ENCODE data around the gene GCLC. TPM values are rescaled to one million over a fixed set of nuclear protein-coding genes. Genes with fewer than 3 reads are reported as not detected.

GCLC gene
- total and polyA plus RNA-seq, 10 of the 15 experiments (the other 5 are each of a cell fraction or from before 2014, with no cell fraction given) = 6.5 to 23.6 (median 12.5) TPM

DNA sequence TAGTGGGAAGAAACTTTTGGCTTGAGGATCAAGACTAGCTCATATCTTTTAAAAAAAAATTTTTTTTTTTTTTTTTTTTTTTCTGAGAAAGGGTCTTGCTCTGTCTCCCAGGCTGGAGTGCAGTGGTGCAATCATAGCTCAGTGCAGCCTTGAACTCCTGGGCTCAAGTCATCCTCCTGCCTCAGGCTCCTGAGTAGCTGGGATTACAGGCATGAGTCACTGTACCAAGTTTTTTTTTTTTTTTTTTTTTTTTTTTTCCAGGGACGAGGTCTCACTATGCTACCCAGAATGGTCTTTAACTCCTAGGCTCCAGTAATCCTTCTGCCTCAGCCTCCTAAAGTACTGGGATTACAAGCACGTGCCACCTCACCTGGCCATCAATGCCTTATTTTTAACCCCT, 27.9 kb downstream of the GCLC start:
- in situ Hi-C loops (cut with MboI) (no loop called here), intact Hi-C loops (cut with micrococcal nuclease; ENCODE audit: unreplicated experiment) (no loop called here)
- ChIA-PET POLR2A (interaction anchor here (0.6 kb wide), 1 partner anchor 60 kb away, joined by 5 read pairs; no protein-coding TSS in a partner anchor), RAD21 (ENCODE audit: unreplicated experiment) (interaction anchor here (0.7 to 1.2 kb wide), 2 partner anchors 8 to 1613 kb away, joined by 3 read pairs; no protein-coding TSS in a partner anchor), CTCF (interaction anchor here (0.6 to 2.6 kb wide), 5 partner anchors 10 to 24 kb away, joined by 3 to 11 read pairs (median 3); no protein-coding TSS in a partner anchor), SMC1A (ENCODE audit: uncharacterized antibody, unreplicated experiment) (interaction anchor here (1.0 to 1.8 kb wide), 2 partner anchors 13 to 24 kb away, joined by 4 read pairs; no protein-coding TSS in a partner anchor)
- Histone ChIP-seq H3K36me3 (ENCODE audit: control insufficient read depth in 2 of 2, insufficient read depth in 2 of 2, low read length in 1 of 2) (peaks cover 6 to 8% of the 10 kb centered on the region in 2 experiments; a peak in 3 of 4 replicates), H4K20me1 (ENCODE audit: control insufficient read depth, insufficient read depth) (no peaks in the 10 kb centered on the region), H3K4me3 (no peak overlapping the region), H2AFZ (ENCODE audit: control insufficient read depth, low read depth, low read length) (no peak overlapping the region), H3K27ac (ENCODE audit: control insufficient read depth, insufficient read depth) (no peak overlapping the region), H3K4me2 (ENCODE audit: control insufficient read depth, insufficient read depth) (no peak overlapping the region), H3K9me3 (replicated peaks; ENCODE audit: control insufficient read depth, insufficient read depth, low read length) (no peaks in the 10 kb centered on the region), H3K27me3 (replicated peaks in 1 of 2; ENCODE audit: control insufficient read depth in 2 of 2, insufficient read depth in 2 of 2, low read length in 1 of 2) (no peaks in the 10 kb centered on the region), H3K9ac (ENCODE audit: control insufficient read depth, insufficient read depth, low read length) (no peak overlapping the region), H3K79me2 (ENCODE audit: control insufficient read depth, insufficient read depth, low read length) (no peaks in the 10 kb centered on the region), H3K4me1 (ENCODE audit: control insufficient read depth, insufficient read depth, low read length) (no peaks in the 10 kb centered on the region)
- FAIRE-seq (no peak), ATAC-seq (no peak), DNase-seq (ENCODE audit: low read depth, low spot score) (no peak)
- TF ChIP-seq IRF5 (IDR thresholded peaks at IDR 0.05; ENCODE audit: borderline replicate concordance) (no peak), ZNF274 (IDR thresholded peaks at IDR 0.05; ENCODE audit: insufficient read depth, insufficient read length) (no peak), TCF3 (IDR thresholded peaks at IDR 0.05; ENCODE audit: borderline replicate concordance, insufficient read depth, low read depth, low read length) (no peak), CTCF (IDR thresholded peaks at IDR 0.05 in 2 of 3, conservative IDR thresholded peaks at IDR 0.05 in 1 of 3; ENCODE audit: control insufficient read depth in 2 of 3, extremely low read depth in 1 of 3, insufficient read depth in 1 of 3, low read depth in 3 of 3, low read length in 3 of 3) (no peak), ZNF207 (IDR thresholded peaks at IDR 0.05; ENCODE audit: borderline replicate concordance) (no peak), TCF12 (IDR thresholded peaks at IDR 0.05; ENCODE audit: low read depth, low read length) (no peak), NBN (IDR thresholded peaks at IDR 0.05) (no peak), RB1 (IDR thresholded peaks at IDR 0.05; ENCODE audit: borderline replicate concordance) (no peak), SREBF1 (IDR thresholded peaks at IDR 0.05; ENCODE audit: low read length) (no peak), RELA (IDR thresholded peaks at IDR 0.05; ENCODE audit: borderline replicate concordance, partially characterized antibody) (no peak), REST (IDR thresholded peaks at IDR 0.05; ENCODE audit: low read depth, low read length) (no peak), LARP7 (IDR thresholded peaks at IDR 0.05) (no peak), KLF5 (IDR thresholded peaks at IDR 0.05; ENCODE audit: partially characterized antibody) (no peak), BACH1 (IDR thresholded peaks at IDR 0.05; ENCODE audit: borderline replicate concordance) (no peak), CHD2 (IDR thresholded peaks at IDR 0.05; ENCODE audit: borderline replicate concordance, low read depth, low read length) (no peak)
- WGBS (ENCODE audit: insufficient coverage, insufficient replicate concordance, low lambda C conversion rate, missing lambda C conversion rate) = 100% methylated on average over 2 of the region's 2 CpGs
- BruUV-seq (replicated peaks) = no TSS peak

Measured in GM12878 (cell line).